ENCODE data around the gene SLC9C2. TPM values are rescaled to one million over a fixed set of nuclear protein-coding genes. Genes with fewer than 3 reads are reported as not detected.
"Not testable (repeated sequence)": the region's sequence is repeated elsewhere in the genome, so short reads cannot be mapped to it uniquely, and the experiment has no call there.

SLC9C2 gene
- polyA plus RNA-seq, 1 experiment, result not detected

DNA sequence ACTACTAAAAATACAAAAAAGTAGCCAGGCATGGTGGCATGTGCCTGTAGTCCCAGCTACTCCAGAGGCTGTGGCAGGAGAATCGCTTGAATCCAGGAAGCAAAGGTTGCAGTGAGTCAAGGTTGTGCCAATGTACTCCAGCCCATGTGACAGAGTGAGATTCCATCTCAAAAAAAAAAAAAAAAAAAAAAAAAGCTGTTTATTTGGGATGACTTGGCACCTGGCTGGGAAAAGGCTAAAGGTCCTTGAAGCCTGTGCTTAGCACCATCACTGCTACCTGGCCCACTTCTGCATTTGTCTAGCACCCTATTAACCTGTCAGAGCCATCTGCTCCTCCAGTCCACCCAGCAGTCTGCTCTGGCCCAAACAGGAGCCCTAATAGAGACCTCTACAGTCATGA lies 100.8 kb downstream of the SLC9C2 start:
- ChIA-PET POLR2A (no interaction called here), CTCF (interaction anchor here (0.6 kb wide), 1 partner anchor 1056 kb away, joined by 4 read pairs; no protein-coding TSS in a partner anchor)
- Histone ChIP-seq H3K36me3 (ENCODE audit: control insufficient read depth, insufficient read depth, low read length) (no peaks in the 10 kb centered on the region), H3K27me3 (ENCODE audit: control insufficient read depth, insufficient read depth, low read length) (no peaks in the 10 kb centered on the region), H3K4me3 (ENCODE audit: low read depth, low read length) (no peak overlapping the region)
- DNase-seq (ENCODE audit: low read depth), result no peak
- TF ChIP-seq, protein P1, sequence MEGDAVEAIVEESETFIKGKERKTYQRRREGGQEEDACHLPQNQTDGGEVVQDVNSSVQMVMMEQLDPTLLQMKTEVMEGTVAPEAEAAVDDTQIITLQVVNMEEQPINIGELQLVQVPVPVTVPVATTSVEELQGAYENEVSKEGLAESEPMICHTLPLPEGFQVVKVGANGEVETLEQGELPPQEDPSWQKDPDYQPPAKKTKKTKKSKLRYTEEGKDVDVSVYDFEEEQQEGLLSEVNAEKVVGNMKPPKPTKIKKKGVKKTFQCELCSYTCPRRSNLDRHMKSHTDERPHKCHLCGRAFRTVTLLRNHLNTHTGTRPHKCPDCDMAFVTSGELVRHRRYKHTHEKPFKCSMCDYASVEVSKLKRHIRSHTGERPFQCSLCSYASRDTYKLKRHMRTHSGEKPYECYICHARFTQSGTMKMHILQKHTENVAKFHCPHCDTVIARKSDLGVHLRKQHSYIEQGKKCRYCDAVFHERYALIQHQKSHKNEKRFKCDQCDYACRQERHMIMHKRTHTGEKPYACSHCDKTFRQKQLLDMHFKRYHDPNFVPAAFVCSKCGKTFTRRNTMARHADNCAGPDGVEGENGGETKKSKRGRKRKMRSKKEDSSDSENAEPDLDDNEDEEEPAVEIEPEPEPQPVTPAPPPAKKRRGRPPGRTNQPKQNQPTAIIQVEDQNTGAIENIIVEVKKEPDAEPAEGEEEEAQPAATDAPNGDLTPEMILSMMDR (IDR thresholded peaks at IDR 0.05; ENCODE audit: insufficient read depth, low read depth, low read length), result no peak

DNA sequence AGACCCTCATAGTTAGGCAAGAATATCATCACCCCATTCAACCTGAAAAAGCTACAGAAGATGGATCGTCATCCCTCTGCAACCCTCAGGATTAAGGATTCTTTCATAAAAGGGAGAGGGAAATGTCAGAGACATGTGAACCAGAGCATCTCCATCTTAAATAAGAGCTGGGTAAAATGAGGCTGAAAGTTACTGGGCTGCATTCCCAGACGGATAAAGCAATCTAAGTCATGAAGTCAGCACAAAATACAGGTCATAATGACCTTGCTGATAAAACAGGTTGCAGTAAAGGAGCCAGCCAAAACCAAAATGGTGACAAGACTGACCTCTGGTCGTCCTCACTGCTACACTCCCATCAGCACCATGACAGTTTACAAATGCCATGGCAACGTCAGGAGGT lies 103.1 kb downstream of the SLC9C2 start:
- CTCF ChIA-PET, result interaction anchor here (1.7 kb wide), 1 partner anchor 14 kb away, joined by 3 read pairs; no protein-coding TSS in a partner anchor
- no peak overlapping the region for H3K4me3 ChIP-seq (ENCODE audit: low read depth, low read length)
- H3K36me3 ChIP-seq (ENCODE audit: control insufficient read depth, insufficient read depth, low read length), result no peaks in the 10 kb centered on the region
- no peak for DNase-seq (ENCODE audit: low read depth)
- TF ChIP-seq, protein P1 (IDR thresholded peaks at IDR 0.05; ENCODE audit: insufficient read depth, low read depth, low read length), result no peak
- POLR2A ChIA-PET, result no interaction called here
- H3K27me3 ChIP-seq (ENCODE audit: control insufficient read depth, insufficient read depth, low read length), result no peaks in the 10 kb centered on the region

DNA sequence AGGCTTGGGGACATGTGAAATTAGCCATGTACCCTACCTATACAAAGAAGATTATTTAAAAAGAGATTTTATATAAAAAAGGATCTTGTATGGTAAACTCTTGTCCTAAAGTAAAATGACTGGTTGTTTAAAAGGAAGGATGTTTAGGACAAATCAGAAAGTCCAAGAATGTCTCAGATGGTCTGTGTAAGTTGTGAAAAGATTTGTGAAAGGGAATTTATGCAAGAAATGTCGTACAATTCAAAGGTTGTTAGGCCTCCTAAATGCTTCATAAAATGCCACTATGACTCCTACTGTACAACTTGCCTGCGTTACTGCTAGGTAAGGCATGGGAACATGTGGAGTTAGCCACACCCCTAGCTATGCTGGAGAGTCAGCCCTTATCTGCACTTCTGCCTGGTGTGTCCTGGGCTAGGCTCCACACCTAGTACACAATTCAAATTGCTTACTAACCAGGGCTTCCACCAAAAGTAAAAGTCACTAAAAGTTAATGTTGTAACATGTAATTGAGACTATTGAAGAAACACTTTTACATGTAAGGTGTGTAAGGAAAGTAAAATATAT lies 106.0 kb downstream of the SLC9C2 start:
- no peaks in the 10 kb centered on the region for H3K36me3 ChIP-seq (ENCODE audit: control insufficient read depth, insufficient read depth, low read length)
- no peak for DNase-seq (ENCODE audit: low read depth)
- no peak overlapping the region for H3K4me3 ChIP-seq (ENCODE audit: low read depth, low read length)
- ChIA-PET CTCF (no interaction called here), POLR2A (no interaction called here)
- TF ChIP-seq, protein P1 (IDR thresholded peaks at IDR 0.05; ENCODE audit: insufficient read depth, low read depth, low read length), result no peak
- no peaks in the 10 kb centered on the region for H3K27me3 ChIP-seq (ENCODE audit: control insufficient read depth, insufficient read depth, low read length)

DNA sequence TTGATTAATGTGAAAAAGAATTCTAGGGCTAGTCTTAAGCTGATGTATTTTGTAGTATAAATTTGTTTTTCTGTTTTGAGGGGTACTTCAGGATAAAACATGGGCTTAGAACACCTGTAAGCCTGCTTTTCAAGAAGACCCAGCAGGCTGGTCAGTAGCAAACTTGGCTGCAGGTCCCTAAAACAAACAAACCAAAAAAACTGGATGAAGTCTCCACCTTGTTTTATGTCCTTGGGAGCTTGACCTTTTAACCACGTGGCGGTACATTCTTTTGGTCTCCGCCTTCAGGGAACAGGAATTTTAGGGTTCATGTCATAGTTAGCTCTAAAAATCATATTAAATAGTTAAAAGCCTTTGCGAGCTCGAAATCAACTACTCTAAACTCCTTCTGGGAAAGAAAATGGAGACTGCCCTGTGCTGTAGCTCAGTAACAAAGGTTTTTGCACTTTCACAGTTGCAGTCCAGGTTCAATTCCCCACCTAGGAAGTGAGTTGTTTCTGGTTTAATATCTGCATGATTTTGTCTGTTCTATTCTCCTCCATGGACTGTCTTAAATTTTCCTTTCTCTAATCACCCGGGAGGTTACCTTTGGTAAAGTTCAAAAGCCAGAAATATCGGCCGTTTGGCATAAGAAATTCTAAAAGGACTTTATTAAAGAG lies 107.1 kb downstream of the SLC9C2 start:
- CTCF ChIA-PET, result no interaction called here
- H3K4me3 ChIP-seq (ENCODE audit: low read depth, low read length), result no peak overlapping the region
- no peak for DNase-seq (ENCODE audit: low read depth)
- TF ChIP-seq, protein P1 (IDR thresholded peaks at IDR 0.05; ENCODE audit: insufficient read depth, low read depth, low read length), result no peak
- no peaks in the 10 kb centered on the region for H3K36me3 ChIP-seq (ENCODE audit: control insufficient read depth, insufficient read depth, low read length)
- POLR2A ChIA-PET, result no interaction called here
- H3K27me3 ChIP-seq (ENCODE audit: control insufficient read depth, insufficient read depth, low read length), result no peaks in the 10 kb centered on the region

DNA sequence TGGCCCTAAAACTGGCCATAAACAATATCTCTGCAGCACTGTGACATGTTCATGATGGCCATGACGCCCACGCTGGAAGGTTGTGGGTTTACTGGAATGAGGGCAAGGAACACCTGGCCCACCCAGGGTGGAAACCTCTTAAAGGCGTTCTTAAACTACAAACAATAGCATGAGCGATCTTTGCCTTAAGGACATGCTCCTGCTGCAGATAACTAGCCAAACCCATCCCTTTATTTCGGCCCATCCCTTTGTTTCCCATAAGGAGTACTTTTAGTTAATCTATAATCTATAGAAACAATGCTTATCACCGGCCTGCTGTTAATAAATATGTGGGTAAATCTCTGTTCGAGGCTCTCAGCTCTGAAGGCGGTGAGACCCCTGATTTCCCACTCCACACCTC lies 109.7 kb downstream of the SLC9C2 start:
- CTCF ChIA-PET; DNase-seq (ENCODE audit: low read depth); H3K4me3 ChIP-seq (ENCODE audit: low read depth, low read length); POLR2A ChIA-PET; H3K27me3 ChIP-seq (ENCODE audit: control insufficient read depth, insufficient read depth, low read length); H3K36me3 ChIP-seq (ENCODE audit: control insufficient read depth, insufficient read depth, low read length): not testable (repeated sequence)

- TF ChIP-seq, protein P1 (IDR thresholded peaks at IDR 0.05; ENCODE audit: insufficient read depth, low read depth, low read length), result no peak
- H3K36me3 ChIP-seq (ENCODE audit: control insufficient read depth, insufficient read depth, low read length), result peaks cover 10% of the 10 kb centered on the region
- DNase-seq (ENCODE audit: low read depth), result no peak
- ChIA-PET POLR2A (no interaction called here), CTCF (no interaction called here)
- no peaks in the 10 kb centered on the region for H3K27me3 ChIP-seq (ENCODE audit: control insufficient read depth, insufficient read depth, low read length)
- H3K4me3 ChIP-seq (ENCODE audit: low read depth, low read length), result no peak overlapping the region
These were observed 111.4 kb downstream of the SLC9C2 start for GRCh38 chr1:173491508-173491907.

Data from BJ (cell line).